Stimulated activated CD4-positive, alpha-beta T cell treated with anti-CD3 and anti-CD28 coated beads, TNF-alpha, amount 100 ng/mL, for 48 hours (primary cell): ENCODE data around the gene PTCH1.

Experiments used
- DNase-seq, 3 donors: peaks; one replicate each; pipeline ENCODE4 v3.0.0-alpha.2; 2020; ENCODE audit warnings: low read depth in 3 of 3

PTCH1 gene

GRCh38 chr9:95441081-95441480 is 75.7 kb downstream of the PTCH1 start:
- no peak for DNase-seq

- no peak for DNase-seq
Observed at GRCh38 chr9:95440447-95440846, 76.3 kb downstream of the PTCH1 start.

- DNase-seq = no peak
Observed at GRCh38 chr9:95438561-95439357, 78.0 kb downstream of the PTCH1 start.

GRCh38 chr9:95437559-95437958 is 79.2 kb downstream of the PTCH1 start:
- DNase-seq = no peak

GRCh38 chr9:95436416-95436815 is 80.4 kb downstream of the PTCH1 start:
- no peak for DNase-seq

GRCh38 chr9:95435074-95435728 is 81.6 kb downstream of the PTCH1 start:
- no peak for DNase-seq

GRCh38 chr9:95434116-95435073 is 82.4 kb downstream of the PTCH1 start:
- no peak for DNase-seq

GRCh38 chr9:95433096-95433819 is 83.5 kb downstream of the PTCH1 start:
- DNase-seq = no peak

- no peak for DNase-seq
Observed at GRCh38 chr9:95431286-95431685, 85.5 kb downstream of the PTCH1 start.

- no peak for DNase-seq
Observed at GRCh38 chr9:95429948-95430620, 86.7 kb downstream of the PTCH1 start.

- DNase-seq = no peak
Observed at GRCh38 chr9:95429096-95429495, 87.7 kb downstream of the PTCH1 start.

- DNase-seq = no peak
Observed at GRCh38 chr9:95425910-95426551, 90.7 kb downstream of the PTCH1 start.

GRCh38 chr9:95422650-95423049 is 94.1 kb downstream of the PTCH1 start:
- no peak for DNase-seq

- no peak for DNase-seq
Observed at GRCh38 chr9:95420518-95420917, 96.3 kb downstream of the PTCH1 start.

GRCh38 chr9:95419444-95419843 is 97.3 kb downstream of the PTCH1 start:
- DNase-seq = no peak

GRCh38 chr9:95415158-95415557 is 101.6 kb downstream of the PTCH1 start:
- no peak for DNase-seq

GRCh38 chr9:95413793-95414192 is 103.0 kb downstream of the PTCH1 start:
- no peak for DNase-seq

- no peak for DNase-seq
Observed at GRCh38 chr9:95411054-95411892, 105.5 kb downstream of the PTCH1 start.

GRCh38 chr9:95409650-95410426 is 106.9 kb downstream of the PTCH1 start:
- no peak for DNase-seq
